ENCODE data around the gene STX4.

DNA sequence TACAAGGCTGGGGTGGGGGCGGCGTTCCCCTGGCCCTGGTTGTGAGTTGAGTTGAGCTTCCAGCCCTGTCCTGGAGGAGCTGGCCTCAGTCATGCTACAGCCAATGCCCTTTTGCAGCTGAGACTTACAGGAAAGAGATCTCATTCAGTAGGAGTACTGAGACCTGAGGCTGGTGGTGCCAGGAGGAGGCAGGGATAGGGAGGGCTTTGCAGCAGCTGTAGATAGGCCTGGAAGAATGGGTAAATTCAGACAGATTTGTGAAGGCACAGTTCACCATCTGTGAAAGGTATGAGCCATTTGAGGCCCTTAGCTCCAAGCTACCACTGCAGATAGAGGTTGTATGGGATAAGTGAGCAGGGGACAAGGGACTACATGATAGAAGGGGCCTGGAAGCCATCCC lies 5.6 kb downstream of the STX4 start:
- TF ChIP-seq POLR2AphosphoS5 (IDR thresholded peaks at IDR 0.05; ENCODE audit: low read depth, low read length) (no peak), POLR2A (IDR thresholded peaks at IDR 0.05; ENCODE audit: low read depth, low read length) (no peak), TAF1 (IDR thresholded peaks at IDR 0.05; ENCODE audit: low read depth, low read length) (no peak), POU2F2 (IDR thresholded peaks at IDR 0.05; ENCODE audit: low read depth, low read length) (no peak), SPI1 (IDR thresholded peaks at IDR 0.05; ENCODE audit: low read depth, low read length) (no peak), PAX5 (IDR thresholded peaks at IDR 0.05; ENCODE audit: insufficient read depth, low read length, severe bottlenecking) (no peak)
